ENCODE results near the gene CUX1.

The CUX1 gene

DNA sequence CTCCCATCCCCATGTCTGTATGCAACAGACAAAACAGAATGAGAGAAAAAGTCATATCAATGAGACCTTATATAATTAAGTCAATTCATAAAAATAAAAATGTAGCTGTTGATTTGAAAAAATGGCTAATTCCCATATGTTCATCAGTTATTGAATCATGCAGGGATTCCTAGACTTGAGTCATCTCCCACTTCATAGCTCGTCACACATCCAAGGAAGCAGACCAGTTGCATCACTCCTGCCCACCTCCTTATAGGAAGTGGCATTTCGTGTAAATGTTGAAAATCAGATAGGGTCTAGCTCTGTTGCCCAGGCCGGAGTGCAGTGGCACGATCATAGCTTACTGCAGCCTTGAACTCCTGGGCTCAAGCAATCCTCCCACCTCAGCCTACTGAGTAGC is 413.2 kb downstream of the CUX1 start:
- no peak for DNase-seq

DNA sequence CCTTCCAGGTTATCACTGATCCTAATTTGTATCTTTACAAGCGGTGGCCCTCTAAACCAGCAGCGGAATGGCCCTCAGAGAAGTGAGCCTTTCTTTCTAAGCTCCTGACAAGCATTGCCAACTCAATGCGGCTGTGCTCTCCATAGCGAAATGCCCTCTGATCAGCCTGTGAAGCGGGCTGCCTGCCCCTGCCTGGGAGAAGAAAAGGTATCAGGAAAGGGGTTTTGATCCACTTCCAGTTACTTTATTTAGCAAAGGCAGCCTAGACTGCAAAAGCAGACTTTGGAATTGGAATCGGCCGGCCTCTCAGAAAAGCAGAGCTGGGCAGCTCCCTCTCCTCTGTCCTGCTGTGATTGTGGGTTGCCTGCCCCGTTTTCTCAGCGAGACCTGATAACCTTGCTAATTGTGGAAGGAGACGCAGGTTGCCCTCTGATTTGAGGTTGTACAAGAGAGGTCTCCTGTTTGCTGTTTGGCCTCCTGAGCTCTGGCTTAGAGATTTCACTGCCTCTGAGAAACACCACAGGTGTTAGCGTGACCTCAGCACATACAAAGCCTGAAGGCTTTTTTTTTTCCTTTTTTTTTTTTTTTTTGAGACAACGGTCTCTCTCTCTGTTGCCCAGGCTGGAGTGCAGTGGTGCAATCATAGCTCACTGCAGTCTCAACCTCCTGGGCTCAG is 415.3 kb downstream of the CUX1 start:
- DNase-seq = no peak

DNA sequence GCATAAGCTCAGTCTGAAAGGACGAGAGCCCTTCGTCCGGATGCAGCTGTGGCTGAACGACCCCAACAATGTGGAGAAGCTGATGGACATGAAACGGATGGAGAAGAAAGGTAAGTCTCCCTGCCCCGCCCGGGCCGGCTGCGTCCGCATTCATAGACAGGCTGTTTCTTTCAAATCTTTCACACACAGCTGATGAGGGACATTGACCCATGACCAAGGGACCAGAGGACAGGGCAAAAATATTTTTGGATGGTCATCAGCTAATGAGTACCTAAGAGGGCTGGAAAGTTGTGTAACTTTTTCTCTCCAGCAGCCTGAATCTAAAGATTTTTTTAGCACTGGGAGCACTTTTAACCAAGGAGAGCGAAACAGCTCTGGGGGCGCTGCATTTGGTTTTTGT is 416.7 kb downstream of the CUX1 start:
- DNase-seq = no peak

DNA sequence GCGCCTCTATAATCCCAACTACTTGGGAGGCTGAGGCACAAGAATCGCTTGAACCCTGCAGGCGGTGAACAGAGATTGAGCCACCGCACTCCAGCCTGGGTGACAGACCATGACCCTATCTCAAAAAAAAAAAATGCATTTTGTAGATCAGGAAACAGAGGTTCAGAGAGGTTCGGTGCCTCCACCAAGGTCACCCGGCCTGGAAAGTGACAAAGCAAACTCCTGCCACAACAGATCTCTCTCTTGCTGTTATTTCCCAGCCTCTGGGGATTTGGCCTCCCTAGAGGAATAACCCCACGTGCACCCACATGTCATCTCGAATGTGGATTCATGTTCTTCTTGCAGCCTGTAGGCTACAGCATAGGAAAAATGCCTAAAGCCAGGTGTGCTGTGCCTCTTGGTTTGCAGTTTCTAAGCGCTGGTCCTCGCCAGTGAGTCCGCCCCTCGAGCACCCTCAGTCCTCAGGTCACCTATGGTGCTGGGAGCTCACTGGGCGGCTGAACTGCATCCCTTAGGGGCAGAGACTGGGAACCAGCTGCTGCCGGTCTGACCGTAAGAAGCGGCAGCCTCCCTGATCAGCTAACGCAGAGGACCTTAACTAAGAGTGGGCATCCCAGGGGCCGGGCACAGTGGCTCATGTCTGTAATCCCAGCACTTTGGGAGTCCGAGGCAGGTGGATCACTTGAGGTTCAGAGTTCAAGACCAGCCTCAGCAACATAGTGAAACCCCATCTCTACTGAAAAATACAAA is 417.6 kb downstream of the CUX1 start:
- DNase-seq = no peak

DNA sequence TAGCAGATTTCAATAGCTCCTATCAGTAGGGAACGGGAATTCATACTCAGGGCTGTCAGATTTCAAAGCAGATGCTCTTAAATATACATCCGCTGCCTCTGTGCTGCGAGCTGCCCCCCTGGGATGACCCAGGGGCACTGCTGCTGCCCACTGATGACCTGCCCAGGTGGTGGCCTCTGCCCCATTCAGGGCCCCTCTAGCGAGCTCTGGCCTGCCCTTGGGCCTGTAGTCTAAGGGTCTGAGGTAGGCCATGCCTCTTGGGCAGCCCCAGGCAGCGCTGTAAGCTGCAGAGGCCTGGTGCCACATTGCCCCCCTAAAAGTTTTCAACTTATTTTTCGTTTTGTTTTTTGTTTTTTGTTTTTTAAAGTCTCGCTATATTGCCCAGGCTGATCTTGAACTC is 418.7 kb downstream of the CUX1 start:
- no peak for DNase-seq

DNA sequence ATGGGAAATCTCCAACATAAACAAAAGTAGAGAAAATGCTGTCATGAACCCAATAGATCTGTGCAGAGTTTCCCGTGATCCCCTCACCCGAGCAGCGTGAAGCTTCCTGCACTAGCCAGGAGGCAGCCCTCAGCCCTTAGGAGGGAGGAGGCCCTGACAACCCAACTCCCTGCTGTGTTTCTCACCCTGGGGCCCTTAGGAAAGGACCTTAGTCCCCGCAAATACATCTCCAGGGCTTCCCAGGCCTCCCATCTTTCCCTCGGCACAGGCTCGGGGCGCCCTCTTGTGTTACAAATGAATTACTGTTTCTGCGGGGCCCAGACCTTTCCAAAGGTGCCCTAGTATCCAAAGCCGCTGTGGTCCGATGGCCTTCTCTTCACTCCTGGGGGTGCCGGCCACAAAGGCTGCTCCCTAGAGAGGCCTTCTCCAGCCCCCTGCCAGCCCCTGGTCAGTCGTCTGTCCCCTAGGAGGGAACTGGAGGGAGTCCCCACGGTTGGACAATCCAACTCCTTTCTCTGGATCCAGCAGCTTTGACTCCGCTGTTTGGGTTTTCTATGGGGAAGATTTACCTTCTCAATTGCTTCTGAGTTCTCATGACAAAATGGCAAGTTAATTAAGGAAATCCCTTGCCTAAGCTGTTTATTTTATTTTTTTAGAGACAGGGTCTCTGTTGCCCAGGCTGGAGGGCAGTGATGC is 419.3 kb downstream of the CUX1 start:
- peak; percentile 17 for DNase-seq

DNA sequence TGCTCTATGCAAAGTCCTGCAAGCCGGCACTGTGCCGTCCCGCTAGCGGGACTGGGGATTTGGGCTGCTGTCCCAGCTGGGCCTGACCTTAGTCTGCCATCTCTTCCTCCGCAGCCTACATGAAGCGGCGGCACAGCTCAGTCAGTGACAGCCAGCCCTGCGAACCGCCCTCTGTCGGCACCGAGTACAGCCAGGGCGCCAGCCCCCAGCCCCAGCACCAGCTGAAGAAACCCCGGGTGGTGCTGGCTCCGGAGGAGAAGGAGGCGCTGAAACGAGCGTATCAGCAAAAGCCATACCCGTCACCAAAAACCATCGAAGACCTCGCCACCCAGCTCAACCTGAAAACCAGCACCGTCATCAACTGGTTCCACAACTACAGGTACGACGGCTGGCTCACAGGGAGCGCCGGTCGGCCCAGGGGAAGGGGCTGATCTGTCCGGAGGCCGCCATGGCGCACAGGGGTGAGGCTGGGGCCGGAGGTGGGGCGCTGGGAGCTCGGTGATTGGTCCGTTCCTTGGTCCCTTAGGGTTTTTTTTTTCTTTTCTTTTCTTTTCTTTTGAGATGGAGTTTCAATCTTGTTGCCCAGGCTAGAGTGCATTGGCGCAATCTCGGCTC is 421.9 kb downstream of the CUX1 start:
- DNase-seq = no peak

DNA sequence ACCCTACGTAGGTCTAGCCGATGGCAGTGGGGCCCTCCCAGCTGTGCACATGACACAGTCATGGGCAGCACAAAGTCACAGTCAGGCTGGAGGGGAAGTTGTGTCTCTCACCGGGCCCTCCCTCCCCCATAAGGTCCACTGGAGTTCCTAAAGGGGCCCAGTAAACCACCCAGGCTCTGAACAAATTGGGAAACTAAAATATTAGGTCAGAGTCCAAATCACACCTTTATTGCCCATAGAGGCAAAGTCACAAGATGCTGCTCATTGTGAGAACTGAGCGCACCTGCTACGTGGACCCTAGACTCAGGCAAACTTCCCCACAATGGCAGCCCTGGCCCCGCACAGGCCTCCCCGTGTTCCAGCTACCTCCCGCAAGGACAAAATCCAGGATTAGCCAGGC is 424.0 kb downstream of the CUX1 start:
- no peak for DNase-seq

DNA sequence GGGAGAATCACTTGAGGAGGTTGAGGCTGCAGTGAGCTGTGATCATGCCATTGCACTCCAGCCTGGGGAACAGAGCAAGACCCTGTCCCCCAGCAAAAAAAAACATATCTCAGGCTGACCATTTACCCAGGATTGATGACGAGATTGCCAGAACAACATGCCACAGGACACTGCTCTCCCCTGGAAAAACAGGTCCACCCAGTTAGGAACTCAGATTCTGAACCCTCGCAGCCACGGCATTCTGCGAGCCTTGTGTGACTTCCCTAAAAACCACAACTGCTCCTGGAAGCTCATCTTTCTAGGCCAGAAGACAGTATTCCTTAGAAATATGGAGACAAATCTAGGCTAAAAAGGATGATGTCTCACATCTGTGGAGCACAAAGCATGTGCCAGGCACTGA is 427.2 kb downstream of the CUX1 start:
- no peak for DNase-seq

DNA sequence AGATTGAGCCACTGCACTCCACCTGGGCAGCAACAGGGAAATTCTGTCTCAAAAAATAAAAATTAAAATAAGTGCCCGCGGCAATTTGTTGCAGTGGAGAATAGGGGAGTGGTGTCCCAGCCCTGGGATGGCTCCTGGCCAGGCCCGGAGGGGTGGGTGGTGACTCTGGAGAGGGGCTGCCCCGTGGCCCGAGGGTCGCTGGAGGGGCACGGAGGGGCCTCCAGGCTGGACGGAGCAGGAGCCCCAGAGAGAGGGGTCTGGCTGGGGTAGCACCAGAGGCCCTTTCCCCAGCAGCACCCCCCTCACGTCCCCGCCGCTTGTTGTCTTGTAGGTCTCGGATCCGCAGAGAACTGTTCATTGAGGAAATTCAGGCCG is 430.6 kb downstream of the CUX1 start:
- DNase-seq = no peak

DNA sequence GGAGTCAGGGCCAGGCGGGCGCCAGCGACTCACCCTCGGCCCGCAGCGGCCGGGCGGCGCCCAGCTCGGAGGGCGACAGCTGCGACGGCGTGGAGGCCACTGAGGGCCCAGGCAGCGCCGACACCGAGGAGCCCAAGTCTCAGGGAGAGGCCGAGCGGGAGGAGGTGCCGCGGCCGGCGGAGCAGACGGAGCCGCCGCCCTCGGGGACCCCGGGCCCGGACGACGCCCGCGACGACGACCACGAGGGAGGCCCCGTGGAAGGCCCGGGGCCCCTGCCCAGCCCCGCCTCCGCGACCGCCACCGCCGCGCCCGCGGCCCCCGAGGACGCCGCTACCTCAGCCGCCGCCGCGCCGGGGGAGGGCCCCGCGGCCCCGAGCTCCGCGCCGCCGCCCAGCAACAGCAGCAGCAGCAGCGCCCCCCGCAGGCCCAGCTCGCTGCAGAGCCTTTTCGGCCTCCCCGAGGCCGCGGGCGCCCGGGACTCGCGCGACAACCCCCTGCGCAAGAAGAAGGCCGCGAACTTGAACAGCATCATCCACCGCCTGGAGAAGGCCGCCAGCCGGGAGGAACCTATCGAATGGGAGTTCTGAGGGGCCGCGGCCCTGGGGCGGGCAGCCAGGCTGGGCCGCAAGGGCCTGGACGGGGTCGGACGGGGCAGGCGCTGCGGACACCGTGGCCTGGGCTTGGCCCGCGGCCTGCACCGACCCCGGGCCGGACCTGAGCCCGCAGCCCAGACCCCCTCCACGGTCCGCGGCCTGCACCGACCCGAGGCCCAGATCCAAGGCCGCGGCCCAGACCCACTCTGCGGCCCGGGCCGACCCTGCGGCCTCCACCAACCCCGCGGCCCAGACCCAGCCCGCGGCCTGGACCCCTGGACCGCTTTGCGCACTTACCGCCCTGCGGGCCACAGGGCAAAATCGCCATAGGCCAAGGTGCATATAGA is 431.3 kb downstream of the CUX1 start:
- DNase-seq = no peak

DNA sequence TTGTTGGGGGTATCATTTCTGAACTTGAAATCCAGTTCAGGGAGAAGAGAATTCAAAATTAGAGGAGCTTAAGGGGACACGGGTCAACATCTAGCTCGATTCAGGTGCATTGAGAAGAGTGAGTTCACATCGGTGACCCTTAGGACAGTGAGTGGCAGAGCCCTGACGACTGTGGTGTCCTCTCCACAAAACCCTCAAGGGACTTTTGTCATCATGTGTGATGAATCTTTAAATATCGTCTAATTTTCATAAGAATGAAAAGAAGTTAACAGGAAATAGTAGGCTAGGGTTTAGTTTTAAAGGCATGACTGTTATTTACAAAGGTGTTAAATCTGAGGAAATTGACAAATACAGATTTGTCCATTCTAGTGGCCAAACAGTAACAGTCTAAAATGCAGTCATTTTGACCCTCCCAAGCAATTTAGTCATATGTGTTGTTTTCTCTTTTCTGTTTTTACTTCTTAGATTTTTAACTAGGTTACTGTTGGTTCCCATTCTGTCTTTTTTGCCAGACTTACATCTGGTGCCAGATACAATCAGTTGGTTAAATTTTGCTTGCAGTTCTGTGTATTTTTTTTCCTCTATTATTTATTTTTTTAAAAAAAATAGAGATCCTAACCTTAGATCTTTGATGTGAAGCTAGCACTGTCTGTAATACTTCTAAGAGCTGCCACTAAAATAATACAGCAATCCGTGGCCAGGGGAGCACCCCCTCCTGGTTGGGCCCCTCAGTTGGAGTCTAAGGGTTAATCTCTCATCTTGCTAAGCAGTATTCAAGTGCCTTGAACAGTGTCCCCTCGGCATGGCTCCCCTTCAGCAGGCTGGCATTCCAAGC is 434.3 kb downstream of the CUX1 start:
- no peak for DNase-seq

DNA sequence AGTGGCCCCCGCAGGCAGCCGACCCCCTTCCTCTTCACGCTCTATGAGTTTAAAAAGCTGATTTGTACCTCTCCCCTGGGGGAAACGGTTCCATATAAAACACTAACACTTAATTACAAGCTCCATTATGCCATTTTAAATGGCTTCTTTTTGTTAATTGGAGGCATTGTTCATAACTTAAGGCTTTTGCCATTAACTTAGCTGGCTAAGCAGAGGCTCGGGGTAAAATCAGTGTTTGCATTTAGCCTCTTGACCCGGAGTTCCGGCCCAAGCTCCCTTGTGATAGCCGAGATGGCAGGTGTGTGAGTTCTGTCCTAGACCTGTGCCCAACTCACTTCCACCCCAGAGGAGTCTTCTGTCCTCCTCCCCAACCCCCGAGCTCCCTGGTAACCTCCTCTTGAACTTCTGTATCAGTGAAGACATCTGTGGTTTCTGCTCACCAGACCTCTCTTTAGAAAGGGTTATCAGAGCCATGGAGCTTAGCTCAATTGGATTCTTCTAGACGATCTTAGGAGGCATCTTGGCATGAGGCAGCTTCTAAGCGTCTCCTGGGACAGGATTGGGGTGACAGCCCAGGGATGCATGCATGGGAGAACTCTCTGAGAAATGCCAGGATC is 435.0 kb downstream of the CUX1 start:
- no peak for DNase-seq

DNA sequence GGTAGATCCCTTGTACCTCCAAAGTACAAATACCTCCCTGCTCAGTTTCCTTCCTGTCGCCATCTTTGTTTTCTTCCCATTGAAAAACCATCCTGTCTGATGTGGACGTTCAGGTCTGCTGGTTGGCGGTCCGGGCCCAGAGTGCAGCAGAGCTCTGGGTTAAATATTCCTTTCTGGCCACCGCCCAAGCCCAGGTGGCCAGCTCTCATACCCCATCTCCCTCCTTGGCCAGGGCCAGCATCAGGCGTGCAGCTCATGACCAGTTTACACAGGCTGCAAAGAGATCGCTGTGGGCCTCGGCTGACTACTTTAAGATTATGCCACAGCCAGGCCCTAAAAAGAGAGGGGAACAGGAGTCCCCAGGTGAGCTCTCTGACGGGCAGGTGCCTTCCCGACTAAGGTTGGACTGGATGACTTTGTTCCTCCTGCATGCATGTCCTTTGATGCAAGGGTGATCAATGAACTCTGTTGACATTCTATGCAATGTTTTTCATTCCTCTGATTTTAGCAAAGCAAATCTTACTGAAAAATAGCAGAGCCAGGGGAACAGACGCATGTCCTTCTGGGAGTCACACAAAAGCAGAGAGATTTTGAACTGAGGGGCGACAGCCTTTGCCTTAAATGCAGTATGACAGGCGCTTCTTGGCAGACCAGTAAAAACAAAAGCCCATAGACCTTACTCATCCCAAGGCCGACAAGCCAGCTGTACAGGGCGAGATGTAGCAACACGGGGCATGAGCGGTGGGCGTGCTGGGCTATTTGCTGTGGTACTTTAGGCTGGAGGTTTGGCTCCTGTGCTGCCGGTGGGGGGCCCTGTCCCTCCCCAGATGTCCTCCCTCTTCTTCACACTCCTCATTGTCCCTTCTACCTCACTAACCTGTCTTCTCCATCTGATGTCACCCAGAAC is 435.9 kb downstream of the CUX1 start:
- no peak for DNase-seq

DNA sequence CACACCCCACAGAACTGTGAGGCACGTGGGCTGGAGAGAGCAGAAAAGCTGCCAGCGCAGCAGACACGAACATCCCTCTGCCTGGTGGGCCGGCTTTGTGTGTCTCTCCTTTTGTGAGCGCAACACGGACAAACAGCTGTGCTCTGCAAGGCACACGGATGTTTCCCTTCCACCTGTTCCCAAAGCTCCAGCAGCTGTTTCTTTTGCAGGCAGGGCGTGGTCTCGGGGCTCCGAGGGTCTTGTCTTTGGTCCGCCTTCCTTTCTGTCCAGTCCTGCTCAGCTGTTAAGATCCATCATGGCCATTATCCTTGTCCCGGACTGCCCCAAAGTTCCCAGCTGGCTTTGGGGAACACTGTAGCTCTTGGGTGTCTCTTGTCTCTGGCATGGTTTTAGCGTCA is 436.5 kb downstream of the CUX1 start:
- DNase-seq = no peak

DNA sequence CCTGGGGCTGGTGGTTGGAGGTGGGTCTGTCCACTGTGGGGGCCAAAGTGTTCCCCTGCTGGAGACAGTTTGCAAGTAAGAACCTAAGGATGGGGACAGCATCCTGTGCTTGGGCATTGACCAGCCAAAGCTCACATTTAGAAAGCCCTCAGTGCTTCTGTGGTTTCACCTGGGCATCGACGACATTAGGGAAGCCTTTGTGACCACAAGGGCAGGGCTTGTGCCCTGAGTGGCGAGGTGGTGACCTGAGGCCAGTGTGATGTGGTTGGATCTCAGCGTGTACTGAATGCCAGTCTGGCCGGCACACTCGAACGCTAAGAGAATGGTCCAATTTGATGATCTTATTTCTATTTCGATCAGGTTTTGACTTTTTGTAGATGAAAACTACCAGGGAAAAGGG is 437.1 kb downstream of the CUX1 start:
- DNase-seq = no peak

DNA sequence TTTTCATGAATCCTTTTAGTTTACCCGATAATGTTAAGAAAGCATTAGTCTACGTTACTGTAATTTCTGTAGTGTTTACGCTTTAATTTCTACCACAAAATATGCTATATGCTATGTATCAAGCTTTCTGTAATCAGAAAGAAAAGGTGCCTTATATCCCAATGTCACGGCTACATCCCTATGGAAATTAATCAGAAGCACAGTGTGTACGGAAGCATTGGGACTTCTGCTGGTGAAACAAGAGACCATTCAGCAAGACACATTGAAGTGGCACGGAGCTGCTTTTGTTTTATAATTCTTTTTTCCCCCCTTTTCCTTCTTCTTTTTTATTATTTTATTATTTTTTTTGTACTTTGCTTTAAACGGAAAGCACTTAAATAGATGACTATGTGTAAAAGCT is 438.1 kb downstream of the CUX1 start:
- DNase-seq = no peak

DNA sequence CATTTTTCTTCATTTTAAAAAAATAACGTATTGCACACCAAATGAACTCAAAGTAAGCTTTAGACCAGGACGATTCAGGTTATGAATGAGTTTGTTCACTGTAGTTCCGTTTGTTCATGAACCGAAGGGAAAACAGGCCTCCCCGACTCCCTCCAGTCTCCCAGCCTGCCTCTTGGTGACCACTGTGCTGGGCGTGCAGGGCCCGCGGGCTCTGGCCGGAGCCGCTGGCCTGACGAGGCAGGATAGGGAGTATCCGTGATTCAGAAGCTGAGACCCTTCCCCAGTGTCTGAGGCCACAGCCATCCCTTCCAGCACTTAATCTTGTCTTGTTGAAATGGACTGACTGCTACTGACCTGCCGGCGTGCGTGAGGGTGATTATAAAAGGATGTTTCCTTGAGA is 438.5 kb downstream of the CUX1 start:
- no peak for DNase-seq

DNA sequence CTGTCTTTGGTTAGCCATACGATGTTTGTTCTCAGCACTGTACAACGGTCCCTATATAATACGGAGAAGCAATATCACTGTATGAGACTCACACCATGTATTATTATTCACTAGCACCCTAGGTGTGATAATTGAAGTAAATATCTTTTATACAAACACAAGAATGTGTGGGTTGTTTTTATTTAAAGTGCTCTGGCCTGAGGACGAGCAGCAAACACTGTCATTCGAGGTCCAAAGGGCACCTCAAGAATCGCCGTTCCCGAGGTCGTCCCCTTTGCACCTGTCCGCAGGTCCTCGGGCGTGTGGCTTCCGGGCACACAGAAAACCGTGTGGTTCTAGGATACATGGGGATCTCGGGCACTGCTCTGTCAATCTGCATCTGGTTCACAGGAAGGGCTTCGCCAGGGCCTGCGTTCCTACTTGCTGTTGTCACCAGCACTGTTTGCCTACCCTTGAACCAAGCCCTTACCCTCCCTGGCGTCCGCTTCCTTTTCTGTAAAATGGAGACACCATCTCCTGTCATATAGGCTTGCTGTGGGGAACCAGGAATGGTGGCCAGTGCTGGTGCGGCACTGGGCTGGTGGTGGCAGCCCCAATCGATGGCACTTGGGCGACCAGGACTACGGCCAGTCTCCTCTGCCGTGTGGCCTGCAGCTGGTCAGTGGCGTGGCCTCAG is 440.8 kb downstream of the CUX1 start:
- no peak for DNase-seq

DNA sequence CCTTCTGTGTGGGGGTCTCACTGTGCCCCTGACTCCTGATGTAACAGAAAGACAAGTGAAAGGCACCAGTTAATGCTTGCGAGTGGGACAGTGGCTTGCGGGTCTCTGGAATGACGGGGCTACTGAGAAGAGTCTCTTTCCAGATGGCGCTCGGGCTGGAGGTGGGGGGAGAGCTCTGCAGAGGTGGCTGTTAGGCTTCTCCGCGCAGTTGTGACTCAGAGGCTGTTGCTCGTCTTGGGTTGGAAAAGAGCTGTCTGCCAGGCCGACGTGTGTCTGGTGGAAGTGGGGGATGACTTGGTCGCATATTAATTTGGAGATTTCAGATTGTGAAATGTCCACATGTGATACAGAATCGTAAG is 441.3 kb downstream of the CUX1 start:
- DNase-seq = no peak
